HCT116 (cell line): Measurements from ENCODE around the gene HPX. TPM values are rescaled to one million over a fixed set of nuclear protein-coding genes. Genes with fewer than 3 reads are reported as not detected.

Experiments used
- ATAC-seq: fragments of 200-7000 bp; cut with Tn5 transposase; 2 replicates; pipeline ENCODE4 v1.9.1; 2020; ENCODE audit warnings: mild to moderate bottlenecking, moderate library complexity
- BruUV-seq: library from RNA; stranded (reverse); fragments of 400-500 nt; replicated peaks from 2 replicates; lab custom pipeline; 2021; lab: Mats Ljungman, UMichigan
- CTCF ChIA-PET: fragments of 300-600 bp; sonication (Branson Sonifier 250); formaldehyde crosslinking; loops from one replicate; lab custom pipeline; 2021; ENCODE audit warnings: antibody characterized with exemption; lab: Charles Lee
- POLR2A ChIA-PET: fragments of 300-600, 350-600 bp; sonication (Branson Sonifier 250); formaldehyde crosslinking; loops from one replicate; lab custom pipeline; 2021; ENCODE audit warnings: antibody characterized with exemption; lab: Charles Lee
- RAD21 ChIA-PET, 2 experiments: fragments of 300-600 bp; sonication (Branson Sonifier 250); formaldehyde crosslinking; loops; one replicate each; lab custom pipeline; 2023; ENCODE audit warnings: low total read pairs in 2 of 2; ENCODE audit not compliant: uncharacterized antibody in 2 of 2, unreplicated experiment in 2 of 2, low non-redundant PET in 1 of 2; lab: Charles Lee
- DNase-seq: peaks from one replicate; pipeline ENCODE4 v3.0.0-alpha.2; 2010; ENCODE audit warnings: low read depth, low spot score
- H2AFZ ChIP-seq: fragments of 200-600 bp; shearing (Covaris generic), sonication (generic); 2 replicates; pipeline ENCODE4 v1.6.1; 2017; ENCODE audit warnings: low read depth, mixed run types, mixed read lengths, antibody characterized with exemption, low read length; ENCODE audit not compliant: poor library complexity, severe bottlenecking
- H3K27ac ChIP-seq: 2 replicates; pipeline ENCODE4 v1.5.1; 2012; ENCODE audit warnings: low read depth, low read length
- H3K27me3 ChIP-seq: fragments of 200-600 bp; sonication (generic); 2 replicates; pipeline ENCODE4 v1.6.1; 2016; ENCODE audit warnings: mixed run types, low read length, mixed read lengths; ENCODE audit not compliant: insufficient read depth
- H3K36me3 ChIP-seq, 2 experiments: fragments of 200-500 bp in 1 of 2; fragments of 200-600 bp in 1 of 2; sonication (Bioruptor generic) in 1 of 2; sonication (generic) in 1 of 2; 2 replicates each; pipeline versions ENCODE4 v1.5.1 to v1.6.1; 2014 to 2016; ENCODE audit warnings: low read length in 2 of 2, inconsistent platforms in 1 of 2, mixed read lengths in 1 of 2, mixed run types in 1 of 2; ENCODE audit not compliant: insufficient read depth in 2 of 2, control insufficient read depth in 1 of 2
- H3K4me1 ChIP-seq, 2 experiments: fragments of 200-600 bp in 1 of 2; sonication (generic) in 1 of 2; 2 replicates each; pipeline versions ENCODE4 v1.5.1 to v1.6.1; 2012 to 2017; ENCODE audit warnings: low read length in 2 of 2, inconsistent platforms in 1 of 2, mild to moderate bottlenecking in 1 of 2, mixed read lengths in 1 of 2, mixed run types in 1 of 2, moderate library complexity in 1 of 2; ENCODE audit not compliant: insufficient read depth in 2 of 2, control insufficient read depth in 1 of 2
- H3K4me2 ChIP-seq: fragments of 200-600 bp; sonication (generic); 2 replicates; pipeline ENCODE4 v1.6.1; 2017; ENCODE audit warnings: mixed run types, low read length, mixed read lengths
- H3K4me3 ChIP-seq, 2 experiments: fragments of 200-600 bp in 1 of 2; sonication (generic) in 1 of 2; replicated peaks in 1 of 2; 2 replicates each; pipeline ENCODE4 v1.5.1; 2011 to 2016; ENCODE audit warnings: low read length in 2 of 2, control low read depth in 1 of 2, low read depth in 1 of 2, mild to moderate bottlenecking in 1 of 2, mixed read lengths in 1 of 2, mixed run types in 1 of 2
- H3K79me2 ChIP-seq: fragments of 200-600 bp; sonication (generic); 2 replicates; pipeline ENCODE4 v1.6.1; 2017; ENCODE audit warnings: mild to moderate bottlenecking, mixed run types, low read length, moderate library complexity, mixed read lengths; ENCODE audit not compliant: insufficient read depth
- H3K9ac ChIP-seq: fragments of 200-600 bp; sonication (generic); 2 replicates; pipeline ENCODE4 v1.6.1; 2016; ENCODE audit warnings: low read length, mixed read lengths
- H3K9me2 ChIP-seq: fragments of 200-600 bp; sonication (generic), shearing (Covaris generic); 2 replicates; pipeline ENCODE4 v1.6.1; 2017; ENCODE audit warnings: mixed run types, mild to moderate bottlenecking, moderate library complexity; ENCODE audit not compliant: insufficient read depth
- H3K9me3 ChIP-seq, 2 experiments: fragments of 200-500 bp in 1 of 2; fragments of 200-600 bp in 1 of 2; sonication (Bioruptor generic) in 1 of 2; sonication (generic) in 1 of 2; 2 replicates each; pipeline ENCODE4 v1.6.1; 2014 to 2017; ENCODE audit warnings: low read length in 2 of 2, mixed read lengths in 2 of 2, inconsistent platforms in 1 of 2, low read depth in 1 of 2, mild to moderate bottlenecking in 1 of 2, mixed run types in 1 of 2, moderate library complexity in 1 of 2; ENCODE audit not compliant: control insufficient read depth in 1 of 2, insufficient read depth in 1 of 2
- H4K20me1 ChIP-seq: fragments of 200-600 bp; sonication (generic), shearing (Covaris generic); 2 replicates; pipeline ENCODE4 v1.6.1; 2017; ENCODE audit warnings: mixed run types, mild to moderate bottlenecking, moderate library complexity; ENCODE audit not compliant: insufficient read depth
- CBX3 ChIP-seq: IDR thresholded peaks from 2 replicates; pipeline ENCODE4 v1.6.1; 2012; ENCODE audit warnings: low read depth
- CTCF ChIP-seq, 3 experiments: fragments of 200-600 bp in 1 of 3; sonication (generic) in 1 of 3; IDR thresholded peaks in 2 of 3; conservative IDR thresholded peaks in 1 of 3; 2 replicates each; pipeline ENCODE4 v1.5.1; 2012 to 2017; ENCODE audit warnings: low read depth in 2 of 3, low read length in 2 of 3, antibody characterized with exemption in 1 of 3, borderline replicate concordance in 1 of 3, control low read depth in 1 of 3, mild to moderate bottlenecking in 1 of 3, mixed read lengths in 1 of 3, mixed run types in 1 of 3, moderate library complexity in 1 of 3; ENCODE audit not compliant: insufficient read depth in 1 of 3
- EGR1 ChIP-seq: IDR thresholded peaks from 2 replicates; pipeline ENCODE4 v1.6.1; 2012; ENCODE audit warnings: low read depth
- EZH2 ChIP-seq: fragments of 200-600 bp; sonication (generic); IDR thresholded peaks from 2 replicates; pipeline ENCODE4 v1.6.1; 2017; ENCODE audit warnings: antibody characterized with exemption, mixed run types
- EZH2phosphoT487 ChIP-seq: fragments of 200-600 bp; IDR thresholded peaks from 2 replicates; pipeline ENCODE4 v1.6.1; 2018; ENCODE audit warnings: antibody characterized with exemption, borderline replicate concordance
- FOSL1 ChIP-seq: IDR thresholded peaks from 2 replicates; pipeline ENCODE4 v1.6.1; 2012; ENCODE audit warnings: low read depth
- JUND ChIP-seq: IDR thresholded peaks from 2 replicates; pipeline ENCODE4 v1.6.1; 2012
- POLR2A ChIP-seq: IDR thresholded peaks from 2 replicates; pipeline ENCODE4 v1.7.0; 2011; ENCODE audit warnings: borderline replicate concordance; ENCODE audit not compliant: insufficient read depth, insufficient read length; ENCODE audit errors: extremely low read depth
- POLR2AphosphoS5 ChIP-seq: IDR thresholded peaks from 2 replicates; pipeline ENCODE4 v1.6.1; 2011; ENCODE audit warnings: mild to moderate bottlenecking, low read depth, low read length, moderate library complexity
- RAD21 ChIP-seq: IDR thresholded peaks from 2 replicates; pipeline ENCODE4 v1.6.1; 2012; ENCODE audit warnings: low read depth, mild to moderate bottlenecking
- TCF7L2 ChIP-seq: IDR thresholded peaks from 2 replicates; pipeline ENCODE4 v1.7.0; 2011; ENCODE audit warnings: borderline replicate concordance, inconsistent platforms; ENCODE audit not compliant: insufficient read depth, insufficient read length; ENCODE audit errors: extremely low read depth
- ZBTB33 ChIP-seq: IDR thresholded peaks from 2 replicates; pipeline ENCODE4 v1.6.1; 2011; ENCODE audit warnings: mild to moderate bottlenecking, low read length, moderate library complexity; ENCODE audit not compliant: insufficient replicate concordance; ENCODE audit errors: extremely low read depth
- intact Hi-C: fragments of 100-400 bp; cut with micrococcal nuclease; formaldehyde crosslinking; loops from 2 replicates; pipeline ENCODE4 v1.10.0; 2022
- total RNA-seq: library from RNA; stranded (reverse); gene quantifications from one replicate; pipeline ENCODE4 v1.2.1, GENCODE V29; 2021; ENCODE audit not compliant: unreplicated experiment
- TF ChIP-seq, protein P1 (sequence below): IDR thresholded peaks from 2 replicates; pipeline ENCODE4 v1.6.1; 2012; ENCODE audit warnings: low read depth

Gene HPX
- total RNA-seq, 1 experiment from 2014 or later: 4.6 TPM

GRCh38 chr11:6488342-6488741 lies 47.6 kb upstream of the HPX start (continued):
- TF ChIP-seq, protein P1, sequence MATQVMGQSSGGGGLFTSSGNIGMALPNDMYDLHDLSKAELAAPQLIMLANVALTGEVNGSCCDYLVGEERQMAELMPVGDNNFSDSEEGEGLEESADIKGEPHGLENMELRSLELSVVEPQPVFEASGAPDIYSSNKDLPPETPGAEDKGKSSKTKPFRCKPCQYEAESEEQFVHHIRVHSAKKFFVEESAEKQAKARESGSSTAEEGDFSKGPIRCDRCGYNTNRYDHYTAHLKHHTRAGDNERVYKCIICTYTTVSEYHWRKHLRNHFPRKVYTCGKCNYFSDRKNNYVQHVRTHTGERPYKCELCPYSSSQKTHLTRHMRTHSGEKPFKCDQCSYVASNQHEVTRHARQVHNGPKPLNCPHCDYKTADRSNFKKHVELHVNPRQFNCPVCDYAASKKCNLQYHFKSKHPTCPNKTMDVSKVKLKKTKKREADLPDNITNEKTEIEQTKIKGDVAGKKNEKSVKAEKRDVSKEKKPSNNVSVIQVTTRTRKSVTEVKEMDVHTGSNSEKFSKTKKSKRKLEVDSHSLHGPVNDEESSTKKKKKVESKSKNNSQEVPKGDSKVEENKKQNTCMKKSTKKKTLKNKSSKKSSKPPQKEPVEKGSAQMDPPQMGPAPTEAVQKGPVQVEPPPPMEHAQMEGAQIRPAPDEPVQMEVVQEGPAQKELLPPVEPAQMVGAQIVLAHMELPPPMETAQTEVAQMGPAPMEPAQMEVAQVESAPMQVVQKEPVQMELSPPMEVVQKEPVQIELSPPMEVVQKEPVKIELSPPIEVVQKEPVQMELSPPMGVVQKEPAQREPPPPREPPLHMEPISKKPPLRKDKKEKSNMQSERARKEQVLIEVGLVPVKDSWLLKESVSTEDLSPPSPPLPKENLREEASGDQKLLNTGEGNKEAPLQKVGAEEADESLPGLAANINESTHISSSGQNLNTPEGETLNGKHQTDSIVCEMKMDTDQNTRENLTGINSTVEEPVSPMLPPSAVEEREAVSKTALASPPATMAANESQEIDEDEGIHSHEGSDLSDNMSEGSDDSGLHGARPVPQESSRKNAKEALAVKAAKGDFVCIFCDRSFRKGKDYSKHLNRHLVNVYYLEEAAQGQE: no peak
- no peak for TF ChIP-seq POLR2A
- no peak for TF ChIP-seq JUND

DNA sequence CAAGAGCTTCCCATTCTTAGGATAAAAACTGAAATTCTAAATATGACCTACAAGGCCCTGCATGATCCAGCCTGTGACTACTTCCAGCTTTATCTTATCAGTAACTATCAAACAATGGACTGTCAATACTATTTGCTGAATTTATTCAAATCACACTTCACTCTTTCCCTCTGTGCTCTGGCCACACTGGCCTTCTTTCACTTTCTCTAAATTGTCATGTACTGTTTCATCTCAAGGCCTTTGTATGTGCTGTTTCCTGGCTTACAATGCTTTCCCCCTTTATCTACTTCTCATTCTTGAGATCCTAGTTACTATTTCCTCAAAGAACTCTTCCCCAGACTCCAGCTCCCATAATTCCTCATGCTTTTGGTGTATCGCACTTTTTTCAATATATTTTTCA lies 46.2 kb upstream of the HPX start:
- intact Hi-C loops: no loop called here
- ChIA-PET POLR2A (no interaction called here), RAD21 (no interaction called here), CTCF (interaction anchor here (0.6 kb wide), 1 partner anchor 44 kb away, joined by 3 read pairs; no protein-coding TSS in a partner anchor)
- no TSS peak for BruUV-seq
- Histone ChIP-seq H2AFZ (no peak overlapping the region), H3K4me3 (no peak overlapping the region), H3K36me3 (peaks cover 20 to 42% of the 10 kb centered on the region in 2 experiments), H3K4me1 (peaks cover 6 to 10% of the 10 kb centered on the region in 2 experiments; a peak in 3 of 4 replicates), H3K9me2 (no peaks in the 10 kb centered on the region), H3K79me2 (peaks cover 19% of the 10 kb centered on the region), H3K27me3 (no peaks in the 10 kb centered on the region), H3K27ac (no peak overlapping the region), H3K4me2 (no peak overlapping the region), H4K20me1 (no peaks in the 10 kb centered on the region)
- no peak for ATAC-seq
- DNase-seq: no peak
- TF ChIP-seq POLR2A (no peak), FOSL1 (no peak), ZBTB33 (no peak), TCF7L2 (no peak), EZH2 (no peak), CTCF (IDR thresholded peaks at IDR 0.05 in 2 of 3, conservative IDR thresholded peaks at IDR 0.05 in 1 of 3; ENCODE audit: borderline replicate concordance in 1 of 3, insufficient read depth in 1 of 3, low read depth in 2 of 3, low read length in 2 of 3) (no peak), CBX3 (no peak), POLR2AphosphoS5 (no peak), EGR1 (no peak), EZH2phosphoT487 (no peak), RAD21 (no peak)
- TF ChIP-seq, all 23 proteins: peak for 0
- Histone ChIP-seq H3K9ac (no peak overlapping the region), H3K9me3 (no peaks in the 10 kb centered on the region)
